Measurements from ENCODE around the gene SNAP47. TPM values are rescaled to one million over a fixed set of nuclear protein-coding genes. Genes with fewer than 3 reads are reported as not detected.

The SNAP47 gene
- total RNA-seq, 2 experiments from 2014 or later = 25.3 to 25.5 TPM

DNA sequence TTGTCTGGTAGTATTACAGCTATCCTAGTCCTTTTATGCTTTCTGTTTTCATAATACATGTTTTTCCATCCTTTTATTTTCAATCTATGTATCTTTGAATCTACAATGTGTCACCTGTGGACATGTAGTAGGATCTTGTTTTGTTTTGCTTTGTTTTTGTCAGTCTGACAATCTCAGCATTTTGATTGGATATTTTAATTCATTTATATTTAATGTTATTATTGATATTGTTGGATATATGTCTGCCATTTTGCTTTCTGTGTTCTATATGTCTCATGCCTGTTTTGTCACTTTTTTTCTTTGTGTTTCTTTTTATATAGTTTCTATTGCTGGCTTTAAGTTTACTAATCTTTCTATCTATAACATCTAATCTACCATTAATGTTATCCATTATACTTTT is 68.7 kb downstream of the SNAP47 start:
- Mint-ChIP-seq H3K27ac (no peak overlapping the region), H3K4me1 (ENCODE audit: low read depth) (peaks cover 5% of the 10 kb centered on the region), H3K9me3 (peaks cover 3% of the 10 kb centered on the region), H3K36me3 (ENCODE audit: low read depth) (no peaks in the 10 kb centered on the region), H3K4me3 (no peak overlapping the region), H3K27me3 (peaks cover 7% of the 10 kb centered on the region)
- TF ChIP-seq, protein P1, sequence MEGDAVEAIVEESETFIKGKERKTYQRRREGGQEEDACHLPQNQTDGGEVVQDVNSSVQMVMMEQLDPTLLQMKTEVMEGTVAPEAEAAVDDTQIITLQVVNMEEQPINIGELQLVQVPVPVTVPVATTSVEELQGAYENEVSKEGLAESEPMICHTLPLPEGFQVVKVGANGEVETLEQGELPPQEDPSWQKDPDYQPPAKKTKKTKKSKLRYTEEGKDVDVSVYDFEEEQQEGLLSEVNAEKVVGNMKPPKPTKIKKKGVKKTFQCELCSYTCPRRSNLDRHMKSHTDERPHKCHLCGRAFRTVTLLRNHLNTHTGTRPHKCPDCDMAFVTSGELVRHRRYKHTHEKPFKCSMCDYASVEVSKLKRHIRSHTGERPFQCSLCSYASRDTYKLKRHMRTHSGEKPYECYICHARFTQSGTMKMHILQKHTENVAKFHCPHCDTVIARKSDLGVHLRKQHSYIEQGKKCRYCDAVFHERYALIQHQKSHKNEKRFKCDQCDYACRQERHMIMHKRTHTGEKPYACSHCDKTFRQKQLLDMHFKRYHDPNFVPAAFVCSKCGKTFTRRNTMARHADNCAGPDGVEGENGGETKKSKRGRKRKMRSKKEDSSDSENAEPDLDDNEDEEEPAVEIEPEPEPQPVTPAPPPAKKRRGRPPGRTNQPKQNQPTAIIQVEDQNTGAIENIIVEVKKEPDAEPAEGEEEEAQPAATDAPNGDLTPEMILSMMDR (IDR thresholded peaks at IDR 0.05) = no peak
- ATAC-seq = no peak
- POLR2A ChIA-PET = no interaction called here
- DNase-seq = no peak
- CTCF ChIA-PET = no interaction called here
- intact Hi-C loops (cut with micrococcal nuclease) = no loop called here

DNA sequence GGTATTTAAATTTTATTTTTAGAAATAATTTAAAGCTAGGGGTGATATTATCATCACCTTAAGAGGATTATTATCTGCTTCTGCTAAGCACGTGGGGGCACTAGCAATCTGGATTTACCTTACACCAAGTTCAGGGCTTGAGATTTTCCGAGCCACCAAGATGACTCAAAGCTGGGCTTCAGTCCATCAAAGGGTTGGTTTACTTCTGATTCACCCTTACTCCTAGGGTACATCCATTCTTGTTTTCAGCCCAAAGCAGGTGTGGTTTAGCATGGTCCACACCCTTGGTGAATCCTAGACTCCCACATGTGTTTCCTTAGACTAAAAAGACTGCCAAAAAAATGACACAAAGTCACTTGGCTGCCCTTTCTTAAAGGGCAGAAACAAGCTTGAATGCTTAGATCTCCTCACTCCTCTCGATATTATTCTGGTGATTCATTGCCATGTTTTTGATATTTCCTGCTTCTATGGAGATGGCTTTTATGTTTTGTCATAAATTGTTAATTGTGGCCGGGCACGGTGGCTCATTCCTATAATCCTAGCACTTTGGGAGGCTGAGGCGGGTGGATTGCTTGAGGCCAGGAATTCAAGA is 70.5 kb downstream of the SNAP47 start:
- peaks cover 7% of the 10 kb centered on the region for H3K27me3 Mint-ChIP-seq
- CTCF ChIA-PET = interaction anchor here (0.6 kb wide), 1 partner anchor 43 kb away, joined by 3 read pairs; no protein-coding TSS in a partner anchor
- TF ChIP-seq, protein P1 (IDR thresholded peaks at IDR 0.05) = no peak
- ATAC-seq (peak; percentile 42), DNase-seq (no peak)
- H3K36me3 Mint-ChIP-seq (ENCODE audit: low read depth) = no peaks in the 10 kb centered on the region
- POLR2A ChIA-PET = no interaction called here
- intact Hi-C loops (cut with micrococcal nuclease) = no loop called here
- H3K4me1 Mint-ChIP-seq (ENCODE audit: low read depth) = peaks cover 10% of the 10 kb centered on the region
- H3K9me3 Mint-ChIP-seq = peaks cover 3% of the 10 kb centered on the region
- no peak overlapping the region for H3K4me3 Mint-ChIP-seq
- H3K27ac Mint-ChIP-seq = no peak overlapping the region

DNA sequence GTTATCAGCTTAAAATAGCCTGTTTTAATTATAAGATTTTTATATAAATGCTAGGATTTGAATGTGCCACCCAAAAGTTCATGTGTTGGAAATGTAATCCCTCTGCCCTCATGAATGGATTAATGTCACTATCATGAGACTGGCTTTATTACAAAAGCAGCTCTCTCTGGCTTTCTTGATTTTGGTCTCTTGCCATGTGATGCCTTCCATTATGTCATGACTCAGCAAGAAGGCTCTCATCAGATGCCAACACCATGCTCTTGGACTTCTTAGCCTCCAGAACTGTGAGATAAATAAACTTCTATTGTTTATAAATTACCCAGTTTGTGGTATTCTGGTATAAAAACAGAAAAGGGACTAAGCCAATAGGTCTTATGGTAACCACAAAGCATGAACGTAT is 73.3 kb downstream of the SNAP47 start:
- H3K27me3 Mint-ChIP-seq = peaks cover 7% of the 10 kb centered on the region
- H3K36me3 Mint-ChIP-seq (ENCODE audit: low read depth) = no peaks in the 10 kb centered on the region
- ATAC-seq (no peak), DNase-seq (no peak)
- intact Hi-C loops (cut with micrococcal nuclease) = no loop called here
- TF ChIP-seq, protein P1 (IDR thresholded peaks at IDR 0.05) = no peak
- H3K4me1 Mint-ChIP-seq (ENCODE audit: low read depth) = peaks cover 10% of the 10 kb centered on the region
- ChIA-PET CTCF (no interaction called here), POLR2A (no interaction called here)
- no peak overlapping the region for H3K27ac Mint-ChIP-seq
- H3K9me3 Mint-ChIP-seq = peaks cover 14% of the 10 kb centered on the region
- H3K4me3 Mint-ChIP-seq = no peak overlapping the region

DNA sequence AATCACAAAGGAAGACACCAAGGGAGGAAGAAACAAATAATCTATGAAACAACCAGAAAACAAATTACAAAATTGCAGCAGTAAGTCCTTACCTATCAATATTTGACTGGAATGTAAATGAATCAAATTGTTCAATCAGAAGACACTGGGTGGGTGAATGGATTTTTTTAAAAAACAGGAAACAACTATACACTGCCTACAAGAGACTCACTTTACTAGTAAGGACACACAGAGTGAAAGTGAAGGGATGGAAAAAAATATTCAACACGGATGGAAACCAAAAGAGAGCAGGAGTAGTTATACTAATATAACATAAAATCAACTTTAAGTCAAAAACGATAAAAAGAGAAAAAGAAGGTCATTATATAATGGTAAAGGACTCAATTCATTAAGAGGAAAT is 73.8 kb downstream of the SNAP47 start:
- TF ChIP-seq, protein P1 (IDR thresholded peaks at IDR 0.05) = no peak
- Mint-ChIP-seq H3K36me3 (ENCODE audit: low read depth) (no peaks in the 10 kb centered on the region), H3K27me3 (peaks cover 7% of the 10 kb centered on the region), H3K4me3 (no peak overlapping the region), H3K4me1 (ENCODE audit: low read depth) (peaks cover 10% of the 10 kb centered on the region), H3K27ac (no peak overlapping the region), H3K9me3 (peaks cover 14% of the 10 kb centered on the region)
- ATAC-seq (peak; percentile 58), DNase-seq (no peak)
- intact Hi-C loops (cut with micrococcal nuclease) = no loop called here
- ChIA-PET POLR2A (no interaction called here), CTCF (no interaction called here)

DNA sequence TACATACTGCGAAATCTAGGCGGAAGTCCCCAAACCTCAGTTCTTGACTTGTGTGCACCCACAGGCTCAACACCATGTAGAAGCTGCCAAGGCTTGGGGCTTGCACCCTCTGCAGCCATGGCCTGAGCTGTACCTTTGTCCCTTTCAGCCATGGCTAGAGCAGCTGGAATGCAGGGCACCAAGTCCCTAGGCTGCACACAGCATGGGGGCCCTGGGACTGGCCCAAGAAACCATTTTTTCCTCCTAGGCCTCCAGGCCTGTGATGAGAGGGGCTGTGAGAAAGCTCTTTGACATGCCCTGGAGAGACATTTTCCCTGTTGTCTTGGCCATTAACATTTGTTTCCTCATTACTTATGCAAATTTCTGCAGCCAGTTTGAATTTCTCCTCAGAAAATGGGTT is 78.7 kb downstream of the SNAP47 start:
- Mint-ChIP-seq H3K4me1 (ENCODE audit: low read depth) (peaks cover 5% of the 10 kb centered on the region), H3K36me3 (ENCODE audit: low read depth) (peaks cover 5% of the 10 kb centered on the region), H3K27ac (no peak overlapping the region), H3K27me3 (no peaks in the 10 kb centered on the region), H3K9me3 (peaks cover 17% of the 10 kb centered on the region), H3K4me3 (no peak overlapping the region)
- TF ChIP-seq, protein P1 (IDR thresholded peaks at IDR 0.05) = no peak
- CTCF ChIA-PET = no interaction called here
- DNase-seq (no peak), ATAC-seq (no peak)
- intact Hi-C loops (cut with micrococcal nuclease) = no loop called here
- POLR2A ChIA-PET = no interaction called here

Measured in activated CD8-positive, alpha-beta T cell treated with anti-CD3 and anti-CD28 coated beads for 36 hours (primary cell).